ENCODE data around the gene MTR. TPM values are rescaled to one million over a fixed set of nuclear protein-coding genes. Genes with fewer than 3 reads are reported as not detected.

Gene MTR
- total and polyA plus RNA-seq, 9 of the 15 experiments (the other 6 are each of a cell fraction or from before 2014, with no cell fraction given): 3.4 to 44.3 (median 20.3) TPM

DNA sequence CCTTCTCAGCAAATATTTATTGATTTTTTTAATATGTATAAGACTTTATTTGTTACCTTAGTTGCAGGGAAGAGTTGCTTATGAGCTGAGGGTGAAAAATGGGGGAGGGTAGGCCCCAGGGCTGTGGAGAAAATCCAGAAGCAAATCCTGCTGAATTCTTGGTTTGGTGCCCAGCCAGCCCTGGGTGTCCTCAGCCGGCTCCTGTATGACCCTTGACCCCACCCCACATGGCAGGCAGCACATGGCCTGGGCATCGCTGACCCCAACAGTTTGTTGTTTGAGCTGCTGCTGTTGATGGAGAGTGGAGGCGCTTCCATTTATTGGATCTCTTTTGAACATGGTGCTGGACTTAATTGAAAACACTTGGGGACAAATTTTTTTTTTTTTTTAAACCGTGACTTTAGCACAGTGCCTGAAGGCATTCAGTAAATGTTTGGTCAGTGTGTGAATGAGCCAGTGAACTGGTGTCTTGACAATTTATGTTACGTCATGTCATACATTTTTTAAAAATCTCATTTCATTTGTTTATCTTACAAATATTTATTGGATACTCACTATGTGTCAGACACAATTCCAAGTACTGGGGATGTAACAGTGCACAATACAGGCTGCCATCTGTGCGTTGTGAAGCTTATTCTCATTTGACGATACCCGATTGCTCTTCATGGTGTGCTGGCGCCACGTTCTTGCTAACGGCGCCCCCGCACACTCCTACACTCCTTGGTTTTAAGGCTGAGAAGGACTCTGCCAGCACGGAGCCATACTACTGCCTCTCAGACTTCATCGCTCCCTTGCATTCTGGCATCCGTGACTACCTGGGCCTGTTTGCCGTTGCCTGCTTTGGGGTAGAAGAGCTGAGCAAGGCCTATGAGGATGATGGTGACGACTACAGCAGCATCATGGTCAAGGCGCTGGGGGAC is 98.8 kb downstream of the MTR start:
- no peak for FAIRE-seq
- H3K27ac ChIP-seq (ENCODE audit: extremely low read depth, low read depth, low read length): no peak overlapping the region
- H4K20me1 ChIP-seq (replicated peaks; ENCODE audit: control insufficient read depth, insufficient read depth, low read length): no peaks in the 10 kb centered on the region
- no peak overlapping the region for H3K4me3 ChIP-seq
- H3K9me3 ChIP-seq (replicated peaks; ENCODE audit: control insufficient read depth, insufficient read depth, low read depth, low read length): no peaks in the 10 kb centered on the region
- no peaks in the 10 kb centered on the region for H3K79me2 ChIP-seq (ENCODE audit: control insufficient read depth, insufficient read depth, low read length)
- DNase-seq (ENCODE audit: extremely low read depth in 1 of 4, low spot score in 3 of 4): no peak
- H3K4me2 ChIP-seq (ENCODE audit: insufficient read depth, low read length): no peak overlapping the region
- H3K4me1 ChIP-seq (replicated peaks in 1 of 2; ENCODE audit: control insufficient read depth in 2 of 2, insufficient read depth in 2 of 2, low read length in 2 of 2): peaks cover 0 to 5% of the 10 kb centered on the region in 2 experiments; a peak in 1 of 5 replicates
- no peak for ATAC-seq
- 92% methylated on average over 19 of the region's 19 CpGs for WGBS (ENCODE audit: insufficient coverage, low coverage, missing lambda C conversion rate)
- peaks cover 99% of the 10 kb centered on the region for H3K36me3 ChIP-seq (ENCODE audit: control insufficient read depth, insufficient read depth, low read length)
- in situ Hi-C loops (cut with MboI): no loop called here
- intact Hi-C loops (cut with micrococcal nuclease): no loop called here
- no peak overlapping the region for H2AFZ ChIP-seq (ENCODE audit: low read depth, low read length)
- H3K27me3 ChIP-seq (ENCODE audit: control insufficient read depth in 2 of 2, insufficient read depth in 2 of 2, low read length in 2 of 2): no peaks in the 10 kb centered on the region
- H3K9ac ChIP-seq (ENCODE audit: insufficient read depth in 1 of 2, low read depth in 2 of 2, low read length in 2 of 2): peak overlapping the region in 1 of 2 experiments; percentile 3; a peak in 1 of 4 replicates
- no peak for TF ChIP-seq SMARCB1 (IDR thresholded peaks at IDR 0.05; ENCODE audit: insufficient read length, low read depth)
- TF ChIP-seq YY1 (IDR thresholded peaks at IDR 0.05; ENCODE audit: borderline replicate concordance in 1 of 3, control insufficient read depth in 1 of 3, extremely low read depth in 1 of 3, insufficient read depth in 3 of 3, insufficient read length in 1 of 3, insufficient replicate concordance in 2 of 3, low read depth in 1 of 3, low read length in 2 of 3): no peak
- no peak for TF ChIP-seq TGIF2 (CRISPR knock-in tag; IDR thresholded peaks at IDR 0.05)
- TF ChIP-seq SP1 (CRISPR knock-in tag; IDR thresholded peaks at IDR 0.05): no peak
- no peak for TF ChIP-seq NR2C1 (IDR thresholded peaks at IDR 0.05)
- TF ChIP-seq NR2C1 (tag; IDR thresholded peaks at IDR 0.05): 0 out of 2 replicates have a peak, but pooled peaks have one; percentile 16
- TF ChIP-seq, protein P1, sequence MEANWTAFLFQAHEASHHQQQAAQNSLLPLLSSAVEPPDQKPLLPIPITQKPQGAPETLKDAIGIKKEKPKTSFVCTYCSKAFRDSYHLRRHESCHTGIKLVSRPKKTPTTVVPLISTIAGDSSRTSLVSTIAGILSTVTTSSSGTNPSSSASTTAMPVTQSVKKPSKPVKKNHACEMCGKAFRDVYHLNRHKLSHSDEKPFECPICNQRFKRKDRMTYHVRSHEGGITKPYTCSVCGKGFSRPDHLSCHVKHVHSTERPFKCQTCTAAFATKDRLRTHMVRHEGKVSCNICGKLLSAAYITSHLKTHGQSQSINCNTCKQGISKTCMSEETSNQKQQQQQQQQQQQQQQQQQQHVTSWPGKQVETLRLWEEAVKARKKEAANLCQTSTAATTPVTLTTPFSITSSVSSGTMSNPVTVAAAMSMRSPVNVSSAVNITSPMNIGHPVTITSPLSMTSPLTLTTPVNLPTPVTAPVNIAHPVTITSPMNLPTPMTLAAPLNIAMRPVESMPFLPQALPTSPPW (CRISPR knock-in tag; IDR thresholded peaks at IDR 0.05): no peak
- TF ChIP-seq ETV1 (tag; conservative IDR thresholded peaks at IDR 0.05; ENCODE audit: low read depth): no peak
- ChIA-PET POLR2A (interaction anchor here (1.6 kb wide), 1 partner anchor 10 kb away, joined by 3 read pairs; no protein-coding TSS in a partner anchor), CTCF (ENCODE audit: low intra/inter-chr PET ratio) (interaction anchor here (1.0 kb wide), 1 partner anchor 21 kb away, joined by 3 read pairs; no protein-coding TSS in a partner anchor)
- BruUV-seq (replicated peaks): no TSS peak
- peaks cover 5% of the 10 kb centered on the region for H3K9me1 ChIP-seq (ENCODE audit: control insufficient read depth, insufficient read depth, low read length)

Measured in K562 (cell line).